ENCODE results near the gene KRT39.

GRCh38 chr17:40910441-40910841 is 56.3 kb downstream of the KRT39 start:
- TF ChIP-seq POLR2AphosphoS5 (IDR thresholded peaks at IDR 0.05; ENCODE audit: insufficient read depth, low read depth, low read length): no peak
- no peak for TF ChIP-seq GATA2 (IDR thresholded peaks at IDR 0.05; ENCODE audit: insufficient read depth, insufficient read length, low read depth, low read length)
- TF ChIP-seq POLR2A (IDR thresholded peaks at IDR 0.05; ENCODE audit: low read depth, low read length): no peak
- TF ChIP-seq EZH2 (IDR thresholded peaks at IDR 0.05; ENCODE audit: borderline replicate concordance, low read depth, low read length, severe bottlenecking): no peak
- TF ChIP-seq CTCF (IDR thresholded peaks at IDR 0.05; ENCODE audit: extremely low read depth in 1 of 2, insufficient read depth in 1 of 2, low read depth in 1 of 2, low read length in 2 of 2): no peak
- no peak for TF ChIP-seq FOS (IDR thresholded peaks at IDR 0.05; ENCODE audit: borderline replicate concordance, insufficient read depth, low read length)
- no peak for TF ChIP-seq MAX (IDR thresholded peaks at IDR 0.05; ENCODE audit: insufficient read depth, insufficient read length)
- TF ChIP-seq JUN (IDR thresholded peaks at IDR 0.05; ENCODE audit: borderline replicate concordance, insufficient read depth, insufficient read length, low read depth): no peak
- TF ChIP-seq MYC (IDR thresholded peaks at IDR 0.05; ENCODE audit: low read depth, low read length): no peak

Measured in endothelial cell of umbilical vein (primary cell).